Glomerular visceral epithelial cell (primary cell): ENCODE data around the gene KCP.
A peak's percentile ranks its signal among the peaks of the same experiment; 100 is the strongest.

Experiments
- DNase-seq: peaks from one replicate; pipeline ENCODE4 v3.0.0-alpha.2; 2016; ENCODE audit errors: extremely low spot score

KCP gene

DNA sequence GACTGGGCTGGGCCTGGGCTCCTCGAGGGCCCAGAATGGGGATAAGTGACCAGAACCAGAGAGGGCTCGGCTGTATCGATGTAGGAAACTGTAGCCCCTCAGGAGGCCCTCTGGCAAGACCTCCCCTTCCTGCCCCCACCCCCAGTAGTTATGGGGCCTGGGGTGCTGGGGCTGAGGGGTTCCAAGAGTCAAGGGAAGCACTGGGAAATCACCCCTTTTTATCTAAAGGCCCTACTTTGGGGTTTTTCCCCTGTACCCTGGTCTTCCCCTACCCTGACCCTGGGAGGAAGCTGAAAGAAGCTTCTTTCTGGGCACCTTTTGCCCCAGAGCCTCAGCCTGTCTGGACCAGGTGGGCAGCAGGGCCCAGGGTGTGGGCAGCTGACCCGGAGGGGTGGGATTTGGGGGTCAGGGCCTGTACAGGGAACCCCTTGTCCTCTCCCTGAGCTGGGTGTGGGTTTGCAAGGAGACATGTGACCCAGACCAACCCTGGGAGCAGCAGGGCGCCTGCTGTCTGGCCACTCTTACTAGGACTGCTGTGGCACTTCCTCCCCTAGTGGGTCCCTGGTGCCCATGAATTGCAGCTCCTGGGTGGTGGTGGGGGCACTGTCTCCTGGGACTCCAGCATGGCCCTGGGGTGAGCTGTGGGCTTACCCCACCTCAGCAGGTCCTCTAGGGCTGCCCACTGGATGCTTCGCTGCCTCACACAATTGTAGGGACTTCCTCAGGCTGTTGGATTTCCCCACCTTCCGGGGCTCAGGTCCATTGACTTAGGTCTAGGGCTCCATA is 28.8 kb upstream of the KCP start:
- no peak for DNase-seq

DNA sequence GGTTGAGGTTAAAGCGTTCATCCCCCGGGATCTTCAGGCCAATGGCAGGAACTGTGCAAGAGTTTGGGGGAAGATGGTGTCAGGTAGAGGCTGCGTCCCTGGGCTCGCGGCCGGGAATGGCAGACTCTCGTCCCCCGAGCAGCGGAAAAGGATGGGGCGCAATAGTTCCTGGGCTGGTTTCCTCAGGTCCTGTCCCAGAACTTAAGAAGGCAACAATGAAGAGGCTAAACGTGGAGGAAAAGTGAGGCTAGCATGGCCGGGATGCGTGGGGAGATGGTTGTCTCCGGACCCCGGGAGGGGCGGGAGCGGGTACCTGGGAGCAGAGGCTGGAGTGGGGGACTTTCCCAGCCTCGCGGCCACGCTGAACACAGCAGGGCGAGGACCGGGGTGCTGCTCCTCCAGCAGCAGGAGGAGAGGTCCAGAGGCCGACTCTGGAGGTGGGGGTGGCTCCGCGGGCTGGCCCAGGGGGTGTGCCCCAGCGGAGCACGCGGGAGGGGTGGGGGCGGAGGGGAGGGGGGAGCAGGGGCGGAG is 28.1 kb upstream of the KCP start:
- no peak for DNase-seq

DNA sequence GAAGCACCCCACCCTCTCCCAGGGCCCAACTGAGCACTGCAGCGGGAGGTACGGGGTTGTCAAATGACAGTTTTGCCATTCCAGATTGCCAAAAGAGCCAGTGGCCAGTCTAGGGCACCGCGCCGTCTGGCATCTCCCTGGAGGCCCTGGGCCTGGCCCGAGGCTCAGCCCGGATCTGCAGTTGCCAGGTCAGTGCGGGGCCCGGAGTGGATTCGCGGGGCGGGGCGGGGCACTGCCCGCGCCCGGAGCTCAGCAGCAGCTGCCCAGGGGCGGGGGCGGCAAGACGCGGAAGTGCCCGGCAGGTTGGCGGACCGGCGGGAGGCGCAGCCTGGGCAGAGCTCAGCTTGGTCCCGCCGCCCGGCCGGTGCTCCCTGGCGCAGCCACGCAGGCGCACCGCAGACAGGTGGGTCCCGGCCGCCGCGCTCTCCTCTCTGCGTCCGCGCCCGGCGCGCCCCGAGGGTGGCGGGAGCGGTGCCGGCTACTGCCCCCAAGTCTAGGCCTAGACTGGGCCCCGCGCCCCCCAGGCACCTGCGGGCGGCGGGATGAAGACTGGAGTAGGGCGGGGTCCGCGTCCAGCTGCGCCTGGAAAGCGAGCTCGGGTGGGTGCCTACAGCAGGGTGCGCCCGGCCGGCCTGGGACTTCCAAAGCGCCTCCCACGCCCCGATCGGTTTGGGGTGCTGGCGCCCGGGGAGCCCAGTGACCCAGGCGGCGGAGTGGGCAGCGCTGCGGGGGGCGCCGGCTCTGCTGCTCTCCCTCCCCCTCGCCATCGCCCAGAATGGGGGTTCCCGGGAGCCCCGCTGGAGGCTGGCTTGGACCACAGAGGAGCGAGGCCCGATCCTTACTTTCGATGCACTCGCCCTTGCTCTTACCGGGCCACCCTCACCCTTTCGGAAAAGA is 27.4 kb upstream of the KCP start, which contains the start of gene IRF5:
IRF5 (plus strand) TSS at position 281 of the 897 bp plus-strand sequence. CDS start 4,155 bp downstream, outside the sequence.
- peak; percentile 48 for DNase-seq

DNA sequence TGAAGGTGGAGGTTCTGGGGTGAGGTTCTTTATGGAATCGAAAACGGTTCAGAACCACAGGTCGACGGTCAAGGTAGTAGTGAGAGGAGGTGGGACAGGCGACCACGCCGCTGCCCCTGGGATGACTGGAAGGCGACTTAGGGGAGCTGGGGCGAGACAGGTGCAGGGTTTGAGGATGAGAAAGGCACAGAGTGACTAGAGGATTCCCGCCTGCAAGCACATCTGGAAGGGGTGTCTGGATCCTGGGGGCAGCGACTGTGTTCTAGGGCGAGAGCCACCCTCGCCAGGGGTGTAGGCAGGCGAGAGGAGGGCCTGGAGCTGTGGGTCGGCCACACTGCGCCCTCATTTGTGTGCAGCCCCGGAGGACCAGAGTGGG is 26.8 kb upstream of the KCP start:
- DNase-seq, result no peak

DNA sequence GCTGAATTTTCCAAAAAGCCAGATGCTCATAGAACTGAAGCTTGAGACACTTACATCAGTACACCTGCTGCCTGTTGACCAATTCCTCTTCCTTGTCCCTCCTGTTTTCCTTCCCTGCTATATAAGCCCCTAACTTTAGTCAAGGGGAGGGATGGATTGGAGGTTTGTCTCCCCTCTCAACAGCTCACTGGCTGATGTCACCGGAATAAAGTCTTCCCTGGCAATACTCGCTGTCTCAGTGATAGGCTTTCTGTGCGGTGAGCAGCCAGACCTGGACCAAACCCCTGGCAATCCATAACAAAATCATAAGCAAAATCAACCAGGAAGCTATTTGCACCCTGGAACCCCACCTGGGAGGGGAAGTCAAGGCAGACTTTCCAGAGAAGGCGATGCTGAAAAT is 26.3 kb upstream of the KCP start:
- no peak for DNase-seq

DNA sequence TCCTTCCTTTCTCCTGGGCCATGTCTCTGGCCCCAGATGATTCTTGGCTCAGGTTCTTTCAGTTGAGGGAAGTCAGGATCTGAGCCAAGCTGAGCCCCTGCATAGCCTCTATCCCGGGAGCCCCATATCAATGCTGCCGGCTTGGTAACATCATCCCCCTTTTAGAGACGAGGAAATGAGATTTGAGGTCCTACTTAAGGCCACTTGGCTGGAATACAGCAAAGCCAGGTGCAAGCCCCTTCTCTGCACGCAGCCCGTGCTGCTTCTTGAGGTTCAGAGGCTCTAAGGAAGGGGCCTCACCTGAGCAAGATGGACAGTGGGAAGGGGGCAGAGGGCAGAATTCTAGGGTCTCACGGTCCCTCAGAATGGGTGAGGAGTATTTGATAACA is 24.8 kb upstream of the KCP start:
- no peak for DNase-seq

DNA sequence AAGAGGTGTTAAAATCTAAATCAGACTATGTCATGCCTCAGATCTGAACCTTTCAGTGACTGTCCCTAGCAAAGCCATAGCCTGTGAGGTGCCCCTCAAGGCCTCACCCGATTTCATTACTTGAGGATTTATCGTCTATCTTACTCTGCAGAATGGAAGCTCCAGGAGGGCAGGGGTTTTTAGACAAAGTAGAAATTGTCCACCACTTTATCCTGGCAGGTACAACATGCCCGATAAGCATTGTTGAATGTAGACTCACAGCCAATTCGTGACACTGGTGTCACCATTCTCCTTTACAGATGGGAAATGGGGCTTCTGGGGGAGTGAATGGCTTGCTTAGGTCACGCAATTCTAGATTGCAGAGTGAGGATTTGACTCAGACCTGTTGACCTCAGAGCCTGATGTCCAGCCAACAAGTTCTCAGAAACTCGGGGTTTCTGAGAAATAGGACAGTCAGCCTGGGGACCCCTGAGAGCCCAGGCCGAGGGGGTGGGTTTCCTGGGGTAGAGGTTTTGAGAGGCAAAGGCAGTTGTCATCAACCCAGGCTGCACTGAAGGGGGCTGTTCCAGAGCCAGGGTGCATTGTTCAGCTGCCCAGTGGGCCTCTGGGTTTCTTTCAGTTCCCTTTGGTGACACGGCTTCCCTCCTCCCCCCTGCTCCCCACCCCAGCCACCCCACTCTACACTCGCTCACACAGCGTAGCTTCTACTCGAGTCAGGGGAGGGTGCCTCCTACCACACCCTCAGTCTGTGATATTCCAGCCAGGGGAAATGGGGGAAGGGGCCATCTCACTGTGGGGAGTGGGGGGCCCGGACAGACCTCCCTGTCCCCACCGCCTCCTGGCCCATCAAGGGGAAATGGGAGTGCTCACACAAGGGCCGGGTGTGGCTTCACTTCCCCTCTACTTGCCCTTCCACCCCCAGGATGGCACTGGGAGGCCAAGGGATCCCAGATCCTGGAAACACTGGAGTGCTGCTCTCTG is 24.1 kb upstream of the KCP start:
- no peak for DNase-seq

DNA sequence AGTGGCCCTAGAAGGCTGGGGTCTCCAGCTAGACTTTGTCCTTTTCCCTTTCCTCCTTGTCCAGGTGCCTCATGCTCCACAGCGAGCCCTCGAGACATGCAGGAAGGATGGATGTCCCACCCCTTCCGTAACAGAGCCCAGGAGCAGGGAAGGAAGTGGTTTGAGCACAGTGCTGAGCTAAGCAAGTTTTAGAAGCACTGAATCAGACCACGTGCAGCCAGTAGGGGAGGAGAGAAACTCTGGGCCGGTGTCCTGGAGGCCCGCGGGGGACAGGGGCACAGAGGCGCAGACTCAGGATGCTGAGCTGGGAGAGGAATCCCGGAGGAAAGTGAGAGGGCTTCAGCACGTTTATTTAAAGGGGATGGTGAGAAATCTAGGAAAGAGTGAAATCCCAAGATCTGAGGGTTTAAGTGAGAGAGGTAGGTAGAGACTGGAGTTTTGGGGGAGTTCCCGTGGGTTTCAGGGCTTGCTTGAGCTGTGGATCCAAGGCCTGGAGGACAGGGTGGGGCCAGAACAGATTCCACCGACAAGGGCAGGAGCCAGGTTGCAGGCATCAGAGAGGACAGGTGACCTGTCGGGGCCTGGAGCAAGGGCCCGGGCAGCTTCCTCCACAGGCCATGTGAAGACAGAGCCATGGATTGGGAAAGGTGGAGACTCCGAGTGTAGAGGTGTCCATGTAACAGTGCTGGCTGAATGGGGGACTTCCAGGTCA is 22.8 kb upstream of the KCP start:
- no peak for DNase-seq

DNA sequence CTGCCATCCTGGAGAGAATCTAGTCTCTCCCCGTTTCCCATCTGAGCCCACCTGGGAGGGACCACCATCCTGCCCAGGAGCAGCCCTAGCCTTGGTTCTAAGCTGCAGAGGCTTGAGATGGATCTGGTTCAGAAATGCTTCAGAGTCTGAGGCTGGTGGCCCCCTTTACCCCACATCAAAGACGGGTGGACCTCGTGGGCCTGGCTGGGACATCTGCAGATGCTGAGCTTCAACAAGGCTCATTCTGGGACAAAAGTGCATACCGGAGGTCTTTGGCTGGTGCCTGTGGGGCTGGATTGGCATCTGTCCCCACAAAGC is 22.3 kb upstream of the KCP start:
- no peak for DNase-seq

DNA sequence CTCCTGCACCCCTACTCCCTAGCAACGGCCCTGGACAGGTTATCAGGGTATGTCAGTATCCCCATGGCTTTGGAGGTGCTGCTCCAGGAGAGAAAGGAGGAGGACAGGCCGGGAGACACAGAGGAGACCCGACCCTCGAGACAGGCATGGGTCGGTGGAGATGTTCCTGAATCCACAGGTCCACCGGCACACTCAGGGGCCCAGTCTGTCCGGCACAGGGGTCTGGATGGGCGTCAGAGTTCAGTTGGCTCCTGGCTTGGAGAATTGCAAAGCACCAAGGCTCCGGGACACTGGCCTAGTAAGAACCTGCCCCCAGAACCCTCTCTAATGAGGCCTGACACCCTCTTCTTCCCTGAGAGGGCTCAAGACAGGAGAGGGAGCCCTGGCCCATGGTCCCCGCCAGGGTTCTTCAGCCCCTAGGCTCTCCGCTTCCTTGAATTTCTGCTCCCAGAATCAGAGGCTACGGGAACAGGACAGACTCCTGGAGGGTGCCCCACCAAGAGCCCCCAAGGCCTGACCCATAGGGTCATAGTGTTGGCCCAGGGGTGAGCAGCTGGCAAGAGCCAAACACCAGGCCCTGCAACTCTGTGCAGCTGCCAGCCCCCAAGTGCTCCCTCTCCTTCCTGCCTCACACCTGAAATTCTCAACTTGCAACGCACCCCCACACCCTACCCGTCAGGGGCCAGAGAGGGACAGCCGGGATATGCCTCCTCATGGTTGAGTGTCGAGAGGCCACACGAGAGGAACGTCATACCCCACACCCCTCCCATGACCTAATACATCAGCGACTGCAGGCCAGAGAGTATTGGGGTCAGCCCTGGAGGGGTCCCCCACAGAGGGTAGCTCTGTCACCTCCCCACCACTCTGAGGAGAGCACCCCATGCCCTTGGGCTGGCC is 21.7 kb upstream of the KCP start:
- no peak for DNase-seq

DNA sequence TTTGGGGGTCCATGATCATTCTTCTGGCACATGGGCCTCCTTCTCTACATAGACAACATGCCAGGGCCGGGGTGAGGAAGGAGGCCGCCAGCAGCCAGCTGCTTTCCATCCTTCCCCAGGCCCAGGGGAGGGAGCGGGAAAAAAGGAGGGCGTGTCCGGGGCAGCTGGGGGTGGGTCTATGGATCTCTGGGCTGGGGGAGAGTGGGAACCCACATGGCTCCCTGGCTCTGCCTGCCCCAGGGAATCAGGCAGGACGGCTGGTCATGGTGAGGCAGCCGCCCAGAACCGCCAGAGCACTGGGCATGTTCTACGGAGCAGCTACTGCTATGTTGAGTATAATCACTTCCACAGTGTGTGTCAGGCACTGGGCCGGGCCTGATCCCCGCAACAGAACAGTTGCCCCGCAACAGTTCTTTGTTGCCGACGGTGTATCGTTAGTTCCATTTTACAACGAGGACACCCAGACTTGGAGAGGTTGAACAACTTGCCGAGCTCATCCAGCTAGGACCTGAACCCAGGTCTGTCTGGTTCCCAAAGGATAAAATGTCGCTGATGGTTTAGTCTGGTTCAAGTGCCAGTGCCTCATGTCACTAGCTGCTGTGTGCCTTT is 20.8 kb upstream of the KCP start:
- no peak for DNase-seq

DNA sequence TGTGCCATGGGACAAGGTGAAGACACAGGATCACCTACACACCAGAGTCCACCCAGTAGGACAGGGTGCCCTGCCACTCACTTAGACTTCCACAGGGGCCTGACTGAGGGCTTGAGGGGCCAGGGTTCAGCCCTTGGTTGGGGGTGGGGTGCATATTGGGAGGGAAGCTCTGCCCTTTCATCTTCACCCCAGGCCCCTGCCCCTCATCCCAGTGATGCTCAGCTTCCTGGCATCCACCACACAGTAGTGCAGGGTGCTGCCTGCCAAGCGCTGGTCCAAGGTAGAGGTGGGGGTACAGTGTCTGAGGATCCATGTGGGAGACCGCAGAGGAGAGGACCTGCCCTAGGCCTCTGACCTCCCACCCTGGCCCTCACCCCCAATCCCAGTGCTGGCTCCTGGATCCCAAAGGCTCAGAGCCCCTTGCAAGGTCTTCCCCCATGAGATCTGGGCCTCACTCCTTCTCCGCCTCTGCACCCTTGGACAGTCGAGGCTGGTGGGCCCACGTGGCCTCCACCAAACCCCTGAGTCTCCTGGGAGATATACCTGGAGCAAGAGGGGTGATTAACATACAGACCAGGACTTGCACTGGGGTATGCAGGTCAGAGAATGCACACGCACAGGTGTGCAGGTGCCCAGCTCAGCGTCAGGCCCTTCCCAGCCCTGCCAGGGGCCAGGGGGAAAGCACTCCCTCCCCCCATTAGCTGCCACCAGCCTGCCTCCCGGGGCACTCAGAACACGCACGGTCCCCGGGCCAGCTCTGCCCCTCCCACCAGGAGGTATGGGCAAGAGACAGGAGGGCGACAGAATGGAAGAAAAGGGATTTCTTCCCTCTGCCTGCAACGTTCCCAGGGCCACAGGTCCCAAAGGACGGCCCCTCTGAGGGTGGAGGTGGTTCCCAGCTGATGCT is 18.6 kb upstream of the KCP start:
- DNase-seq, result no peak

DNA sequence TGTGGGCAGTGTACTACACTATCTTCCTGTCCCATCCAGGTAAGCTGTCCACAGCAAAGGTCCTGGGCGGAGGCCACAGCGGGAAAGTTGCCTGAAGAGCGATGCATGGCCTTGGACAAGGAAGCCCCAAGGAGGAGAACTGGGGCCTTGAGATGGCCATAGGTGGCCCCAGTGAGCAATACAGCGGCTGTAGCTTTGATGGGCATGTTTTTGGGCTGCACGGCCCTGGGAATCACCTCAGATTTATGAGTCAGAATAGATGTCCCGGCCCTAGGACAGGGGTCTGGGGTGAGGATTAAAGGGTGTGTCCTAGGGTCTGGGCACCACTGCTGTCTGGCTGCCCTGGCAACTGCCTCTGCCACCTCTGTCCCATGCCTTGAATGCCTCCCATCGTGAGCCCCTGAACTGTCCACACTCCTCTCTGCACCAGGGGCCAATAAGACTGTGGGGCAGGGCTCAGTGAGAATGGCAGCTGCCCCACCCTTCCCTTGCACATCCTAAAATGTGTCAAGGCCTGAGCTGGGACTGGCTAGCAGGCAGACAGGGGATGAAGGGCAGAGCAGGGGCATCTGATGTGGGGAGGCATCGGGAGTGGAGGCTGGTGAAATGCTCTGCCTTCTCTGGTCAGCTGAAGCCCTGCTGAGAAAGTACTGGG is 17.8 kb upstream of the KCP start:
- DNase-seq, result no peak

DNA sequence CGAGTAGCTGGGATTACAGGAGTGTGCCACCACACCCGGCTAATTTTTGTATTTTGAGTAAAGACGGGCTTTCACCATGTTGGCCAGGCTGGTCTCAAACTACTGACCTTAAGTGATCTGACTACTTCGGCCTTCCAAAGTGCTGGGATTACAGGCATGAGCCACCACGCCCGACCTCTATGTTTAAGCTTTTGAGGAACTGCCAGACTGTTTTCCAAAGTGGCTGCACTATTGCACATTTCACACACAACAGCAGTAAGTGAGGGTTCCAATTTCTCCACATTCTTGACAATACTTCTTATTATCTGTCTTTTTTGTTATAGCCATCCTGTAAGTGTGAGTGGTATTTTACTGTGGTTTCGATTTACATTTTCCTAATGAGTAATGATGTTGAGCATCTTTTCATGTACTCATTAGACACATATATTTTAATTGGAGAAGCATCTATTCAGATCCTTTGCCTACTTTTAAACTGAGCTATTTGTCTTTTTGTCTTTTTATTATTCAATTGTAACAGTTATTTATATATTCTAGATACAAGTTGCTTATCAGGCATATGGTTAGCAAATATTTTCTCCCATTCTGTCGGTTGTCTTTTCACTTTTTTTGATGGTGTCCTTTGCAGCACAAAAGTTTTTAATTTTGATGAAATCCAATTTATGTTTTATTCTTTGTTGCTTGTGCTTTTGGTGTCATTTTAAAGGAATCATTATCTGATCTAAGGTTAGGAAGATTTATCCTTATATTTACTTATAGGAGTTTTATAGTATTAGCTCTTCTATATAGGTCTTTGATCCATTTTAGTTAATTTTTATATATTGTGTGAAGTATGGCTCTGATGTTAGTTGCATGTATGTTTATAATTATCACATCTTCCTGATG is 14.4 kb upstream of the KCP start:
- DNase-seq, result no peak

DNA sequence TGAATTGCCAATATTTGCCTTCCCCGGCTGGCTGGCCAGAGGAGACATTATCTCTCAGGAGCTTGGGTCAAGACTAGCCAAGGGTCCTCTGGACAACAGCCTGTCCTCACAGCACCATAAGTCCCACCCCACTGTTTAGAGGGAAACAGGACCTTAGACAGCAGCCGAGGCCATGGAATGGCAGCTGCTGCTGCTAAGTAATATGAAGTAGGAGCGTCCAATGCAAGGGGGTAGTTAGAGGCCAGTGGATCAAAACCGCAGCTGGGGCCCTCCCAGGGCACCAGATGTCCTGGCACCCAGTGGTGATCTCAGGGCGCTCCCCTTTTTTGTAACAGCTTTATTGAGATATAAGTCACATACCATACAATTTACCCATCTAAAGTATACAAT is 12.9 kb upstream of the KCP start:
- DNase-seq, result no peak

DNA sequence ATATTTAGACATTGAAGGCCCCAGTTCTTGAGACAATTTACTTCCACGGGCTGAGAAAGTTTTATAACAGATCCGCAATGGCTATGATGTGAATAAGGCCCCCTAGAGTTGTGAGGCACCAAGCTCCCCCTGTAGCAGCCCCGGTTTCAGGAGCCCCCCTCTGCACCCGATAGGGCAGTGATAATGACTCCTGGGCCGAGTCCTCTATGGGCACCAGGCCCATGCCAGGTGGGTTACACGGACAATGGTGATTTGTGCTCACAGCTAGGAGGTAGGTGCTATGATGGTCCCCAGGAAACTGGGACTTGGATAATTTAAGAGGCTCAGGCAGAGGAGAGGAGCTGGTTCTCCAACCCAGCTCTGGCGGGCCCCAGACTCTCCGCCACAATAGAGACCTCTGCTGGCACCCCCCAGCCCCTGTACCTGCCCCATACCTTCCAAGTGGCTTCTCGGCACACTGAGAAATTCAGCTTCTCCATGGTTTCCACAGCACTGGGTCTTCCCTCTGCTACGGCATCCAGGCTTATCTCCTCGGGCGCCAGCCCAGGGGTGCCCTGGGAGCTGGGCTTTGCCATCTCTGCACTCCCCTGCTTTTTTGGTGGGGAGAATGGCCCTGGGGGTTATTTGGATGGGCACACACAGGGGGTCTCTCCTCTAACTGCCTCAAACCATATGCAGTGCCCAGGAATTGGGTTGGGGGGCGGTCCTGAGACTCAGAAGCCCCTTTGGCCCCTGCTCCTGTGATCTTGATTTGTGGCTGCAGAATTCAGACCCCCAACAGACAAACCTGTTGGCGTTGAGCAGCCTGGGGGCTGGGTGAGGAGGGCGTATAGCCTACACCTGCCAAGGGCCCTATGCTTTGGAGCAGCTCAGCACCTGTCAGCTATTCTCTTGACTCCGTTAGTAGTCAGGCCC is 12.2 kb upstream of the KCP start:
- no peak for DNase-seq
